NCI-H187 (cell line): Measurements from ENCODE around the gene TARS3.
"Not testable (repeated sequence)": the region's sequence is repeated elsewhere in the genome, so short reads cannot be mapped to it uniquely, and the experiment has no call there.

Source experiments
- DNase-seq, 2 experiments: peaks; one replicate each; lab custom pipeline; 2025; lab: John Stamatoyannopoulos, UW

TARS3 gene

DNA sequence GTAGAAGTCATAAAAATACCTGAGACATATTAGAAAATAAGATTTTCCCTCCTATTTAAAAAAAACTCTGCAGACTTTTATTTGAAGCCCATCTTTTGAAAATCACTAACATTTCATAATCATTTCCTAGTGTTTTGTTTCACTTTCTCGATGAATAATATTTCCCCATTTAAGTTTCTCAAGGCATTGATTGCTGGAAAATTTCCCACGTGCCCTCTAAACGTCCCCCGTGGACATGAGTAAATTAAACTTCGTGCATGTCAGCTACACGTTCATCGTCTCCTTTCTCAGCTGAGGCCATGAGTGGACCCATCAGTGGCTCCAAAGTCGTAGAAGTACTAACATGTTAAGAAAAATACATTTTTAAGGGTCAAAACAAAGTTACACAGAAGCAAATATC, 70.1 kb downstream of the TARS3 start:
- no peak for DNase-seq

DNA sequence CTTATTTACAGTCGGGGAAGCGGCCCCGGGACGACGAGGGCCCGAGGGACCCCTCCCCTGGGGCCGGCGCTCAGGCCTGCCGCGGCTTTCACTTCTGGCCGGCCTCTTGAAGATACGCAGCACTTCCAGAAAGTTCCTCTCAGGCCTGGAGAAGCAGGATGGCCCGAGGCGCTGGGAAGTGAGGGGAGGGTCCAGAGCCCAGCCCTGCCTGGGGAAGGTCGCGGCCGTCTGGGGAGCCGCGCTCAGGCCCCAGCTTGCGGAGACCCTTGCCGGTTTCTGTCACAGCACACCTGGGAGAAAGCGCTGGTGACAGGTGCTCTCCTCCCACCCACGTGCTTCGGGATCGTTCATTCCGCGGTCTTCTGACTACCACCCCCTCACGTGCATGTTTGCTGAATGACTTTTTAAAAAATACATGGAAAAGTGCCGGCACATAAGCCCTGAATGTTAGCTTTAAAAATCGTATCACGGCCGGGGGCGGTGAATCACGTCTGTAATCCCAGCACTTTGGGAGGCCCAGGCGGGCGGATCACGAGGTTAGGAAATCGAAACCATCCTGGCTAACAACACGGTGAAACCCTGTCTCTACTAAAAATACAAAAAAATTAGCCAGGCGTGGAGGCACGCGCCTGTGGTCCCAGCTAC, 71.4 kb downstream of the TARS3 start:
- DNase-seq: no peak

GRCh38 chr15:101652098-101652785, 72.0 kb downstream of the TARS3 start, which contains the start of gene TM2D3:
Gene TM2D3 (minus strand): TSS chr15:101652381. CDS start chr15:101652361, 20 bp downstream.
- peak; percentile 93 to 96 for DNase-seq

GRCh38 chr15:101651554-101652097, 72.6 kb downstream of the TARS3 start:
- peak in 1 of 2 experiments; percentile 65 for DNase-seq

GRCh38 chr15:101650145-101650544, 74.1 kb downstream of the TARS3 start:
- DNase-seq: no peak

DNA sequence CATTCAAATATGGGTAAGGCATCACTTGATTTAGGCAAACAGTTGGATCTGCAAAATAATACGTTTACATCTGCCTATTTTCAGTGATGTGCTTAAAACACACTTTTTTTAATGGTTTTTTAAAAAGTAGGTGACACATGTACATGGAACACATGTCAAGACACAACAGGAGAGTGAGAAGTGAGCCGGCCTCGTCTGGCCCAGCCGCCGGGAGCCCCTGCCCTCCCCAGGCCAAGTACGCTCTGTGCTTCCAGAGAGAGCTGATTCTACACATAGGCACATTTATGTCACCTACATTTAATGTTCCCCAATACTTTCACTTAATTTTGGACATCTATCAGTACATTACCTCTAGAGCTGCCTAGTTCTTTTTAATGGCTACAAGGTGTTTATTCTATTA, 75.9 kb downstream of the TARS3 start:
- no peak for DNase-seq

DNA sequence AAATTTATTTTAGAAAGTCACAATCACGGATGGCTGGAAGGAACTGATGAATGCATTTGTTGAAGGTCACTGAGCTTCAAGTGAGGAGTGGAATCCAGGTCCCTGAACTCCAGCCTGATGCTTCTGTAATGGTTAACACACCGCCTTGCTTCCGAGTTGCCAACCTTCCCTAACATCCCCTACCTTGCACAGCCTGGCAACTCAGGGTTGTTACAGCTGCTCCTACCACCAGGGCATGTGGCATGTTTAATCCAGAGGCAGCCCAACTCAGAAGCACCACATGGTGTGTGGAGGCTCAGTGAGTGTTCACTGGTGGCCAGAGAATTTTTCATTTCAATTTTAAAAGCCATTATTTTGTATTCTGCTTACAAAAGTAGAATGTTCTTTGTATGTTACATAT, 77.0 kb downstream of the TARS3 start:
- no peak for DNase-seq

GRCh38 chr15:101646672-101647071, 77.6 kb downstream of the TARS3 start:
- DNase-seq: no peak

DNA sequence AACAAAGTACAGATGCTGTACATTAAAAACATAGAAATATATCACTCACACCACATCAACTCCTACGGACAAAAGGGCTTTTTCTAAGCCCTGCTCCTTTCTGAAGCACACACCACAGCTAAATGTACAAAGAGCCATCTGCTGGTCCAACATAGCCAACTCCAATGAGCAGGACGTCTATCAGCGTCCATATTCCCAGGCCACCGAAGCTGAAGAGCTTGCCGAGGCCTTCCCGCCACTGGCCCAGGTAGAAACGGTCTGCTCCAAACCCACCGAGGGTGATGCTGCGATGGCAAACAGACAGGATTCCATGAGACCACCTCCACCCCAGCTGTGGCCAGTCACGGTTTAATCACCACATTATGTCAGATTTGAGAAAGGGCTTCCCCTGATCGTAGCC, 81.9 kb downstream of the TARS3 start:
- no peak for DNase-seq

GRCh38 chr15:101641894-101642293, 82.4 kb downstream of the TARS3 start:
- DNase-seq: no peak

- peak; percentile 47 to 61 for DNase-seq
Observed at GRCh38 chr15:101641129-101641764, 83.0 kb downstream of the TARS3 start.

GRCh38 chr15:101639667-101640066, 84.6 kb downstream of the TARS3 start:
- DNase-seq: no peak

- DNase-seq: no peak
Observed at GRCh38 chr15:101637919-101638318, 86.4 kb downstream of the TARS3 start.

DNA sequence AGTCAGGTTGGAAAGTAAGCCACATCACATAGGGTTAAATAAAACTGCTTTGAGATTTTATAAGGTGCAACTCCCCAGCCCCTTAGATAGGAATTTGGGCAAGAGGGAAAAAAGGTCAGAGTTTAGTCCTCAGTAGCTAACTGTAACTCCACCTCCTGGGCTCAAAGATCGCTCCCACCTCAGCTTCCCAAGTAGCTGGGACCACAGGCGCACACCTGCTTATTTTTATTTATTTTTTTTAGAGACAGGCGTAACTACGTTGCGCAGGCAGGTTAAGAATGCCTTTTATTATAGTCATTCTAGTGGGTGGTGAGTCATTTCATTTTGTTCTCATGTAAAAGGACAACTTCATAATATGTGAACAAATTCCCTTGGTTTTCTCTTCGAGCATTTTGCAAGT, 86.8 kb downstream of the TARS3 start:
- no peak for DNase-seq

DNA sequence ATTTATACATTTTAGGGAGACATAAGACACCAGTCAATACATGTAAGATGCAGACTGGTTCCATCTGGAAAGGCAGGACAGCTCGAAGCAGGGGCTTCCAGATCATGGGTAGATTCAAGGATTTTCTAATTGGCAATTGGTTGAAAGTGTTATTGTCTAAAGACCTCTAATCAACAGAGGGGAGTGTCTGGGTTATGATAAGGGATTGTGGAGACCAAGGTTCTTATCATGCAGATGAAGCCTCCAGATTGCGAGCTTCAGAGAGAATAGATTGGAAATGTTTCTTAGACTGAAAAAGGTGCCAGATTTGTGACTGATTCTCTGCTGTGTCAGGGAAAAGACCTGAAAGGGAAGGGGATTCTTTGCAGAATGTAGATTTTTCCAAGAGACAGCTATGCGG, 87.2 kb downstream of the TARS3 start:
- no peak for DNase-seq

GRCh38 chr15:101635944-101636727, 88.1 kb downstream of the TARS3 start:
- no peak for DNase-seq

- DNase-seq: no peak
Observed at GRCh38 chr15:101633356-101633755, 90.9 kb downstream of the TARS3 start.

DNA sequence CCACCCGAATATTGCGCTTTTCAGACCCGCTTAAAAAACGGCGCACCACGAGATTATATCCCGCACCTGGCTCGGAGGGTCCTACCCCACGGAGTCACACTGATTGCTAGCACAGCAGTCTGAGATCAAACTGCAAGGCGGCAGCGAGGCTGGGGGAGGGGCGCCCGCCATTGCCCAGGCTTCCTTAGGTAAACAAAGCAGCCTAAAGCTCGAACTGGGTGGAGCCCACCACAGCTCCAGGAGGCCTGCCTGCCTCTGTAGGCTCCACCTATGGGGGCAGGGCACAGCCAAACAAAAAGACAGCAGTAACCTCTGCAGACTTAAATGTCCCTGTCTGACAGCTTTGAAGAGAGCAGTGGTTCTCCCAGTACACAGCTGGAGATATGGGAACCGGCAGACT, 97.5 kb downstream of the TARS3 start:
- not testable (repeated sequence) for DNase-seq

GRCh38 chr15:101625980-101626379, 98.3 kb downstream of the TARS3 start:
- DNase-seq: no peak

DNA sequence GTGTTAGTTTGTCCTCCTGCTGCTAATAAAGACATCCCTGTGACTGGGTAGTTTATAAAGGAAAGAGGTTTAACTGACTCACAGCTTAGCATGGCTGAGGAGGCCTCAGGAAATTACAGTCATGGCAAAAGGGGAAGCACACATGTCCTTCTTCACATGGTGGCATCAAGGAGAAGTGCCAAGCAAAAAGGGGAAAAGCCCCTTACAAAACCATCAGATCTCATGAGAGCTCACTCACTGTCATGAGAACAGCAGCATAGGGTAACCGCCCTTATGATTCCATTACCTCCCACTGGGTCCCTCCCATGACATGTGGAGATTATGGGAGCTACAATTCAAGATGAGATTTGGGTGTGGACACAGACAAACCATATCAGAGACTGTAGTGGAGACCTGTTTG, 99.1 kb downstream of the TARS3 start:
- no peak for DNase-seq

- no peak for DNase-seq
Observed at GRCh38 chr15:101623367-101624304, 100.6 kb downstream of the TARS3 start.
